Kidney epithelial cell (primary cell): ENCODE results near the gene NEK8. TPM values are rescaled to one million over a fixed set of nuclear protein-coding genes. Genes with fewer than 3 reads are reported as not detected.
"Not testable (repeated sequence)": the region's sequence is repeated elsewhere in the genome, so short reads cannot be mapped to it uniquely, and the experiment has no call there.

Source experiments
- DNase-seq: peaks from one replicate; pipeline ENCODE4 v3.0.0-alpha.2; 2010; ENCODE audit warnings: low read depth
- H3K27me3 ChIP-seq: 2 replicates; pipeline ENCODE4 v1.6.0; 2011; ENCODE audit warnings: low read length; ENCODE audit not compliant: control insufficient read depth, insufficient read depth
- H3K36me3 ChIP-seq: 2 replicates; pipeline ENCODE4 v1.5.1; 2011; ENCODE audit warnings: low read length; ENCODE audit not compliant: control insufficient read depth, insufficient read depth
- H3K4me3 ChIP-seq: 2 replicates; pipeline ENCODE4 v1.5.1; 2011; ENCODE audit warnings: low read depth, mild to moderate bottlenecking, control low read depth, low read length
- total RNA-seq: library from RNA; depleted of rRNA; stranded (reverse); fragments of >200 nt; gene quantifications from 2 replicates; pipeline ENCODE4 v1.2.3, GENCODE V29; 2015
- TF ChIP-seq, protein P1 (sequence below): IDR thresholded peaks from 2 replicates; pipeline ENCODE4 v1.5.1; 2011; ENCODE audit warnings: mild to moderate bottlenecking, moderate library complexity, low read length, control low read depth, inconsistent platforms; ENCODE audit not compliant: insufficient read depth, poor library complexity, severe bottlenecking

Gene NEK8
- total RNA-seq, 1 donor from 2014 or later = 4.3 TPM

DNA sequence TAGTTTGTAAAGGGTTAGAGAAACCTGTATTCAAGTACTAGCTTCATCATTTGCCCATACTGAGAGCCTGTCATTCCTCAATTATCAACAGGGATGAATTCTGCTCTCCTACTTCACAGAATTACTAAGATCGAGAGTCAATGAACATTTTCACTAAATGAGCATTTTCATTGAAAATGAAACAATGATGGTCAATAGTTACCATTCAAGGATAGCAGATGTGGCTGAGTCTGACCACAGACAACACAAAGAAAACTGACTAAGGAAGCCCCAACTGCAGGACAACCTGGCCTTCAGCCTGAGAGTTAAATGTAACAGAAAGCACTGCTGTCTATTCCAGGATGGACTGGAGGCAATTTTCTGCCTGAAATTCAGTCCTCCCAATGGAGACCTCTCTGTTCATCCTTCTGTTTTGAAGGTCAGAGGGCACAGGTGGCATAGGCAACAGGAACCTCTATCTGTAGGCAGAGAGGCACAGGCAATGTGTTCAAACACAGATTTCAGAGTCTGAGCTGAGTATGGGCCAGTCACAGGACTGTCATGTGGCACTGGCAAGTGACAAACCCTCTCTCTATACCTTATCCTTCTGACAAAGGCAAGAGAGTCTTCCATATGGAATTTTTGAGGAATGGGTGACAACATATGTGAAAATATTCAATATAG, 34.7 kb downstream of the NEK8 start:
- Histone ChIP-seq H3K36me3 (peaks cover 2% of the 10 kb centered on the region), H3K27me3 (no peaks in the 10 kb centered on the region), H3K4me3 (no peak overlapping the region)
- no peak for DNase-seq
- TF ChIP-seq, protein P1, sequence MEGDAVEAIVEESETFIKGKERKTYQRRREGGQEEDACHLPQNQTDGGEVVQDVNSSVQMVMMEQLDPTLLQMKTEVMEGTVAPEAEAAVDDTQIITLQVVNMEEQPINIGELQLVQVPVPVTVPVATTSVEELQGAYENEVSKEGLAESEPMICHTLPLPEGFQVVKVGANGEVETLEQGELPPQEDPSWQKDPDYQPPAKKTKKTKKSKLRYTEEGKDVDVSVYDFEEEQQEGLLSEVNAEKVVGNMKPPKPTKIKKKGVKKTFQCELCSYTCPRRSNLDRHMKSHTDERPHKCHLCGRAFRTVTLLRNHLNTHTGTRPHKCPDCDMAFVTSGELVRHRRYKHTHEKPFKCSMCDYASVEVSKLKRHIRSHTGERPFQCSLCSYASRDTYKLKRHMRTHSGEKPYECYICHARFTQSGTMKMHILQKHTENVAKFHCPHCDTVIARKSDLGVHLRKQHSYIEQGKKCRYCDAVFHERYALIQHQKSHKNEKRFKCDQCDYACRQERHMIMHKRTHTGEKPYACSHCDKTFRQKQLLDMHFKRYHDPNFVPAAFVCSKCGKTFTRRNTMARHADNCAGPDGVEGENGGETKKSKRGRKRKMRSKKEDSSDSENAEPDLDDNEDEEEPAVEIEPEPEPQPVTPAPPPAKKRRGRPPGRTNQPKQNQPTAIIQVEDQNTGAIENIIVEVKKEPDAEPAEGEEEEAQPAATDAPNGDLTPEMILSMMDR = no peak

DNA sequence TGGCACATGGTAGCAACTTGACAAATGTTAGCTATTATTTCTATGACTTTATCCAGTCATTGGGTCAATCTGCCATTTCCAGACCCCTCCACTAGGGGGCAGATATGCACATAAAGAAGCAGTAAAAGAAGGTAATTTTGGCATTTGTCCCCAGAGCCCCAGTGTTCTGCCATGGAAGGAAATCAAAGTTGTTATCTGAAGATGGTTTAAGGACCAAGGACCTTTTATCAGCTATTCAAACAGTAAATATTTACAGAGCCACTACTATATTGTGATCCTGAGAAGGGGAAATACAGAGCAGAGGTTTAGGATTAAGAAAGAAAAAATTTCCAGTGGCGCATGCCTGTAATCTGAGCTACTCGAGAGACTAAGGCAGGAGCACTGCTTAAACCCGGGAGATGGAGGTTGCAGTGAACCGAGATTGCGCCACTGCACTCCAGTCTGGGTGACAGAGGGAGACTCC, 35.2 kb downstream of the NEK8 start:
- DNase-seq = no peak
- no peaks in the 10 kb centered on the region for H3K27me3 ChIP-seq
- no peak overlapping the region for H3K4me3 ChIP-seq
- H3K36me3 ChIP-seq = no peaks in the 10 kb centered on the region
- TF ChIP-seq, protein P1 = peak; percentile 82

DNA sequence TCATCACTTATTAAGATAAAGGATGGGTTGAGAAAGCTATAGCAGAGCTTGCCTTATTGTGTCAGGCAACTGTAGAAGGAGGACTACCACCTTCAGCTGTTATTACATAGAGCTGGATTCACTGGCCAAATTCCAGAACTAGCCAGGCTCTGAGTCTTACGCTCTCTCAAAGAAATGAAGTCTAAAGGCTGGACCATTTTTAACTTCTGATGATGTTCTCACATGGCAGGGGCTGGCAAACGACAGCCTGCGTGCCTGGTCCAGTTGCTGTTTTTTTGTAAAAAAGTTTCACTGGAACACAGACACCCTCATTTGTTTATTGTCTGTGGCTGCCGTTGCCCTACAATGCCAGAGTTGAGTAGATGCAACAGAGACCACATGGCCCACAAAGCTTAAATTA, 36.5 kb downstream of the NEK8 start:
- H3K36me3 ChIP-seq = no peaks in the 10 kb centered on the region

DNA sequence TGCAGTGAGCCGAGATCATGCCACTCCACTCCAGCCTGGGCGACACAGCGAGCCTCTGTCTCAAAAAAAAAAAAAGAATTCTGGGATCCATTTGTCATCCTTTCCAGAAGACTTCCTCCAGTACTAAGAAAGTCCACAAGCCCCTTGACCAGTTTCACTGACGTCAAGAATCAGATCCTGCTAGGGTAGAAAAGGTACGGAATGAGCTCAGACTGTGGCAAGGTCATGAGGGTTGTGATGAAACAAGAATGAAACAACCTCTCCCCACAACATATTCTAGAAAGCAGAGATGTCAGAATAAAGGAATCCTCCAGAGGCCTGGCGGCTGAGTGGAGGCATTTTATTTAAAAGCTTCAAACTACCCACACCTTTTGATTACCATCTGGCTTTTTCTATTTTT, 45.1 kb downstream of the NEK8 start:
- Histone ChIP-seq H3K4me3 (no peak overlapping the region), H3K27me3 (no peaks in the 10 kb centered on the region), H3K36me3 (no peaks in the 10 kb centered on the region)
- no peak for DNase-seq
- TF ChIP-seq, protein P1 = no peak

More for the DNA sequence above, 36.5 kb downstream of the NEK8 start:
- Histone ChIP-seq H3K4me3 (no peak overlapping the region), H3K27me3 (no peaks in the 10 kb centered on the region)
- TF ChIP-seq, protein P1 = no peak
- DNase-seq = no peak

DNA sequence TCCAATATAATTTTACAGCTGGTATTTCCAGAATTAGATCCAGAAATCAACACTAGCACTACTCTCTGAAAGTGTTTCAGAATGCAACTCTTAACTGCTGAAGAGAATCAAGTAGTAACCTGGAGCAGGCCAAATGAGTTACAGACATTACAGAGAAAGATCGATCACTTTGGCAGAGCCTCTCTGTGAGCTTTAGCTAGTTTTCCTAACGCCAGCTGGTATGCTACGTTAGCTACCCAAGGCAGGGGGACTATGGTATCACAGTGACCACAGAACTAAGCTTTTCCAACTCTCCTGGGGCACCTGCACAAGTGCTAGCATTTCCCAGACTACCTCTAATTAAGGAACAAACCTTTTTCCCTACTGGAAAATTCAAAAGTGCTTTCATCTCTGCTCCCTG, 45.6 kb downstream of the NEK8 start:
- no peak for DNase-seq
- H3K4me3 ChIP-seq = no peak overlapping the region
- TF ChIP-seq, protein P1 = no peak
- no peaks in the 10 kb centered on the region for H3K27me3 ChIP-seq
- H3K36me3 ChIP-seq = no peaks in the 10 kb centered on the region

DNA sequence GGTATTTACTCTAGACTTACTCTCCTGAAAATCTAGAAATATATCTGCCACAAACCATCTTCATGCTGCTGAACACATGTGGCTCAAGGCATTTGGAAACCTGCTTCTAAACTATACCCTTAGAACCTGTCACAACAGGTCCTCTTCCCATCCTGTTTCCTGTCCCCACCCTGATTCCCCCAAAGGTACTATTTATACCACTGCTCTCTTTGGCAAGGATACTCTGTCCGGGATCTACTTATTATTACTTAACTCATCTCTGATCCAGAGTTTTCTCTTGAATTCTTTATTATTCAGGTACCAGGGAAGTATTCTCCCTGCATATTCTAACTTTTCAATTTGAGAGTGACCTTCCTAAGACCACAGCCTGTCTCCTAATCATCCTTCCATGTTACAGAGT, 48.6 kb downstream of the NEK8 start:
- Histone ChIP-seq H3K27me3 (no peaks in the 10 kb centered on the region), H3K4me3 (no peak overlapping the region), H3K36me3 (no peaks in the 10 kb centered on the region)
- TF ChIP-seq, protein P1 = no peak
- DNase-seq = no peak

DNA sequence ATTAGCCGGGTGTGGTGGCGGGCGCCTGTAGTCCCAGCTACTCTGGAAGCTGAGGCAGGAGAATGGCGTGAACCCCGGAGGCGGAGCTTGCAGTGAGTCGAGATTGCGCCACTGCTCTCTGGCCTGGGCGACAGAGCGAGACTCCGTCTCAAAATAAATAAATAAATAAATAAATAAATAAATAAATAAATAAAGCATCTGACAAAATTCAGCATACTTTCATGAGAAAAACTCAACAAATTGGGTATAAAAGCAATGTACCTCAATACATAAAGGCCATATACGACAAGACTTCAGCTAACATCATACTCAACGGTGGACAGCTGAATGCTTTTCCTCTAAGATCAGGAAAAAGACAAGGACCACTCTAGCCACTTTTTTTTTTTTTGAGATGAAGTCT, 51.0 kb downstream of the NEK8 start:
- H3K27me3 ChIP-seq, H3K4me3 ChIP-seq, H3K36me3 ChIP-seq, DNase-seq: not testable (repeated sequence)
